Middle frontal gyrus (tissue), 1 donor: Measurements from ENCODE around the gene GFRAL.

Source experiments
- DNase-seq: peaks from one replicate; pipeline ENCODE4 v3.0.0-alpha.2; 2015; ENCODE audit warnings: low spot score; ENCODE audit errors: extremely low spot score

GFRAL gene

GRCh38 chr6:55433446-55434130 is 106.3 kb downstream of the GFRAL start:
- DNase-seq, result no peak

- DNase-seq, result no peak
Observed at GRCh38 chr6:55437141-55437540, 109.9 kb downstream of the GFRAL start.

GRCh38 chr6:55438203-55438602 is 110.9 kb downstream of the GFRAL start:
- DNase-seq, result no peak

- no peak for DNase-seq
Observed at GRCh38 chr6:55443238-55444134, 116.2 kb downstream of the GFRAL start.

- peak; percentile 11 for DNase-seq
Observed at GRCh38 chr6:55445648-55446204, 118.5 kb downstream of the GFRAL start.

- no peak for DNase-seq
Observed at GRCh38 chr6:55447891-55448290, 120.6 kb downstream of the GFRAL start.

GRCh38 chr6:55448451-55448850 is 121.2 kb downstream of the GFRAL start:
- no peak for DNase-seq

GRCh38 chr6:55449225-55449624 is 122.0 kb downstream of the GFRAL start:
- DNase-seq, result no peak

- DNase-seq, result no peak
Observed at GRCh38 chr6:55450005-55450404, 122.7 kb downstream of the GFRAL start.
